Natural killer cell (primary cell): ENCODE data around the gene CLEC3A. TPM values are rescaled to one million over a fixed set of nuclear protein-coding genes. Genes with fewer than 3 reads are reported as not detected.

Source experiments
- ATAC-seq, 3 donors: fragments of 150-1000 bp in 2 of 3; fragments of 200-7000 bp in 1 of 3; cut with Tn5 transposase; 1 replicate in 1 of 3; 2 replicates in 2 of 3; pipeline ENCODE4 v1.10.0; 2021; ENCODE audit warnings: mild to moderate bottlenecking in 2 of 3, moderate library complexity in 2 of 3
- DNase-seq, 2 donors: peaks; one replicate each; pipeline versions ENCODE4 v3.0.0 to v3.0.0-alpha.2; 2013 to 2021; ENCODE audit warnings: mixed read lengths in 1 of 2
- H3K27ac ChIP-seq: one replicate; pipeline ENCODE4 v1.5.1; 2013; ENCODE audit warnings: mild to moderate bottlenecking, low read length
- H3K27me3 ChIP-seq: one replicate; pipeline ENCODE4 v1.6.1; 2013; ENCODE audit warnings: low read length; ENCODE audit not compliant: control insufficient read depth, insufficient read depth
- H3K36me3 ChIP-seq: one replicate; pipeline ENCODE4 v1.6.1; 2013; ENCODE audit warnings: low read length; ENCODE audit not compliant: control insufficient read depth, insufficient read depth
- H3K4me1 ChIP-seq: one replicate; pipeline ENCODE4 v1.6.1; 2013; ENCODE audit warnings: low read length; ENCODE audit not compliant: control insufficient read depth, insufficient read depth
- H3K4me3 ChIP-seq: one replicate; pipeline ENCODE4 v1.5.1; 2013; ENCODE audit warnings: low read length
- H3K9me3 ChIP-seq: one replicate; pipeline ENCODE4 v1.6.1; 2013; ENCODE audit warnings: low read length; ENCODE audit not compliant: control insufficient read depth, insufficient read depth
- H3K27ac Mint-ChIP-seq, 2 donors: one replicate each; pipeline ENCODE4 v1.8.0; 2022; ENCODE audit warnings: mild to moderate bottlenecking in 2 of 2, mixed read lengths in 2 of 2, moderate library complexity in 1 of 2
- H3K27me3 Mint-ChIP-seq, 2 donors: one replicate each; pipeline ENCODE4 v1.8.0; 2022; ENCODE audit warnings: low read depth in 2 of 2, mixed read lengths in 2 of 2
- H3K36me3 Mint-ChIP-seq: one replicate; pipeline ENCODE4 v1.8.0; 2022; ENCODE audit warnings: mixed read lengths
- H3K4me1 Mint-ChIP-seq, 2 donors: one replicate each; pipeline ENCODE4 v1.8.0; 2022; ENCODE audit warnings: mixed read lengths in 2 of 2
- H3K4me3 Mint-ChIP-seq: one replicate; pipeline ENCODE4 v1.8.0; 2022; ENCODE audit warnings: mild to moderate bottlenecking, moderate library complexity, mixed read lengths
- H3K9me3 Mint-ChIP-seq, 2 donors: one replicate each; pipeline ENCODE4 v1.8.0; 2022; ENCODE audit warnings: mixed read lengths in 2 of 2
- CTCF ChIP-seq: fragments of 200-600 bp; IDR thresholded peaks from one replicate; pipeline ENCODE4 v1.8.0; 2022; ENCODE audit warnings: antibody characterized with exemption
- WGBS: methylation state at CpG from one replicate; pipeline ENCODE4 v1.1.7; 2013; ENCODE audit warnings: missing lambda C conversion rate; ENCODE audit not compliant: insufficient coverage; 5-methylcytosine and 5-hydroxymethylcytosine counted together
- intact Hi-C: fragments of 100-400 bp; cut with micrococcal nuclease; formaldehyde crosslinking; loops from one replicate; pipeline ENCODE4 v1.14.2; 2022
- total RNA-seq, 4 donors: library from RNA; stranded (reverse); fragments of 120-200 nt in 1 of 4; gene quantifications; one replicate each; pipeline versions ENCODE4 v1.2.3 to v1.2.4, GENCODE V29; 2013 to 2022

The CLEC3A gene
- total RNA-seq, 3 donors from 2014 or later (not counting 1 experiment from before 2014, with no cell fraction given): not detected

GRCh38 chr16:78072275-78072674 is 49.9 kb downstream of the CLEC3A start:
- Mint-ChIP-seq H3K9me3 (no peaks in the 10 kb centered on the region), H3K27ac (no peak overlapping the region), H3K36me3 (no peaks in the 10 kb centered on the region), H3K4me1 (no peaks in the 10 kb centered on the region), H3K27me3 (peaks cover 7 to 18% of the 10 kb centered on the region in 2 donors), H3K4me3 (no peak overlapping the region)
- ATAC-seq (no peak), DNase-seq (no peak)
- H3K27me3 ChIP-seq: no peaks in the 10 kb centered on the region
- 47% methylated on average over 2 of the region's 5 CpGs for WGBS
- no peak overlapping the region for H3K27ac ChIP-seq
- no peaks in the 10 kb centered on the region for H3K4me1 ChIP-seq
- no peak overlapping the region for H3K4me3 ChIP-seq
- intact Hi-C loops: no loop called here
- no peaks in the 10 kb centered on the region for H3K9me3 ChIP-seq
- H3K36me3 ChIP-seq: no peaks in the 10 kb centered on the region
- no peak for TF ChIP-seq CTCF

- Histone ChIP-seq H3K27me3 (no peaks in the 10 kb centered on the region), H3K4me3 (no peak overlapping the region), H3K27ac (no peak overlapping the region), H3K9me3 (no peaks in the 10 kb centered on the region), H3K4me1 (no peaks in the 10 kb centered on the region), H3K36me3 (no peaks in the 10 kb centered on the region)
- Mint-ChIP-seq H3K9me3 (no peaks in the 10 kb centered on the region), H3K27ac (no peak overlapping the region), H3K4me3 (no peak overlapping the region), H3K27me3 (peaks cover 15 to 33% of the 10 kb centered on the region in 2 donors), H3K4me1 (no peaks in the 10 kb centered on the region), H3K36me3 (no peaks in the 10 kb centered on the region)
- intact Hi-C loops: no loop called here
- TF ChIP-seq CTCF: no peak
- DNase-seq: no peak
- ATAC-seq: no peak
- 67% methylated on average over 3 of the region's 3 CpGs for WGBS
Observed at GRCh38 chr16:78075800-78076199, 53.5 kb downstream of the CLEC3A start.

GRCh38 chr16:78081341-78081740 is 59.0 kb downstream of the CLEC3A start:
- H3K4me3 ChIP-seq: no peak overlapping the region
- no peaks in the 10 kb centered on the region for H3K9me3 ChIP-seq
- WGBS: 91% methylated on average over 4 of the region's 4 CpGs
- Mint-ChIP-seq H3K36me3 (no peaks in the 10 kb centered on the region), H3K4me3 (no peak overlapping the region), H3K27ac (no peak overlapping the region), H3K4me1 (no peaks in the 10 kb centered on the region), H3K9me3 (no peaks in the 10 kb centered on the region), H3K27me3 (peaks cover 20 to 50% of the 10 kb centered on the region in 2 donors)
- TF ChIP-seq CTCF: no peak
- H3K36me3 ChIP-seq: no peaks in the 10 kb centered on the region
- no peak for ATAC-seq
- H3K27ac ChIP-seq: no peak overlapping the region
- intact Hi-C loops: no loop called here
- no peaks in the 10 kb centered on the region for H3K4me1 ChIP-seq
- no peak for DNase-seq
- no peaks in the 10 kb centered on the region for H3K27me3 ChIP-seq

Other genes with a start within 250 kb of the CLEC3A start
- gene VAT1L, start 234.0 kb upstream of the CLEC3A start, total RNA-seq: not detected
- 10 to 100 TPM; 21.0 to 29.8 (median 27.0) TPM for gene WWOX, start 77.1 kb downstream of the CLEC3A start, total RNA-seq